ENCODE results near the gene UBP1. TPM values are rescaled to one million over a fixed set of nuclear protein-coding genes. Genes with fewer than 3 reads are reported as not detected.

Gene UBP1
- total and polyA plus RNA-seq, 2 donors (not counting 1 experiment from before 2014, with no cell fraction given): 50.7 to 75.4 TPM

DNA sequence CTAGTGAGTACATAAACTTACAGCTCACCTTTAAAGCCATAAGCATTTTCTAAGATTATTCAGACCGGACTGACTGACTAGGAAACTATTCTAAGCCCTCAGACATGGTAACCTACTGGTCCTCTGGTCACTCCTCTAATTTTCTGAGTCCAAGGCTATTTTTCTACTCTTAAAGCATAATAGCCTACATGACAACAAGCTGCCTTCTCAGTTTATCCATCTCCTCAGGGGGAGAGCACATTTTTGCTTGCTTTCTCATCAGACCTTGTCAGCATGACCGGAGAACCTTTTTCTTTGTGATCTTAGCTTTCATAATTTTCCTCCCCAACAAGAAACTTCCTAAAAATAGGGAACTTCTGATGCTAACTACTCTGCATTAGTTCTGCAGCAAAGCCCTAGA lies 38.4 kb downstream of the UBP1 start:
- no peak overlapping the region for H3K4me2 ChIP-seq (replicated peaks; ENCODE audit: low read depth, low read length, poor library complexity, severe bottlenecking)
- H3K4me1 Mint-ChIP-seq: no peaks in the 10 kb centered on the region
- DNase-seq (no peak), ATAC-seq (ENCODE audit: low read depth) (no peak)
- H3K4me1 ChIP-seq (ENCODE audit: control insufficient read depth in 2 of 2, insufficient read depth in 2 of 2, low read length in 2 of 2): no peaks in the 10 kb centered on the region
- no peak overlapping the region for H3K4me3 Mint-ChIP-seq
- no peaks in the 10 kb centered on the region for H4K20me1 ChIP-seq (ENCODE audit: control insufficient read depth, insufficient read depth, low read length, poor library complexity, severe bottlenecking)
- CTCF ChIA-PET: interaction anchor here (1.1 kb wide), 1 partner anchor 29 kb away, joined by 3 read pairs; no protein-coding TSS in a partner anchor
- H3K9ac ChIP-seq (ENCODE audit: low read length): no peak overlapping the region
- no peak overlapping the region for H2AFZ ChIP-seq (ENCODE audit: insufficient read depth, low read depth, low read length, poor library complexity, severe bottlenecking)
- H3K27me3 Mint-ChIP-seq: no peaks in the 10 kb centered on the region
- POLR2A ChIA-PET: no interaction called here
- TF ChIP-seq, protein P1, sequence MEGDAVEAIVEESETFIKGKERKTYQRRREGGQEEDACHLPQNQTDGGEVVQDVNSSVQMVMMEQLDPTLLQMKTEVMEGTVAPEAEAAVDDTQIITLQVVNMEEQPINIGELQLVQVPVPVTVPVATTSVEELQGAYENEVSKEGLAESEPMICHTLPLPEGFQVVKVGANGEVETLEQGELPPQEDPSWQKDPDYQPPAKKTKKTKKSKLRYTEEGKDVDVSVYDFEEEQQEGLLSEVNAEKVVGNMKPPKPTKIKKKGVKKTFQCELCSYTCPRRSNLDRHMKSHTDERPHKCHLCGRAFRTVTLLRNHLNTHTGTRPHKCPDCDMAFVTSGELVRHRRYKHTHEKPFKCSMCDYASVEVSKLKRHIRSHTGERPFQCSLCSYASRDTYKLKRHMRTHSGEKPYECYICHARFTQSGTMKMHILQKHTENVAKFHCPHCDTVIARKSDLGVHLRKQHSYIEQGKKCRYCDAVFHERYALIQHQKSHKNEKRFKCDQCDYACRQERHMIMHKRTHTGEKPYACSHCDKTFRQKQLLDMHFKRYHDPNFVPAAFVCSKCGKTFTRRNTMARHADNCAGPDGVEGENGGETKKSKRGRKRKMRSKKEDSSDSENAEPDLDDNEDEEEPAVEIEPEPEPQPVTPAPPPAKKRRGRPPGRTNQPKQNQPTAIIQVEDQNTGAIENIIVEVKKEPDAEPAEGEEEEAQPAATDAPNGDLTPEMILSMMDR (IDR thresholded peaks at IDR 0.05): no peak
- TF ChIP-seq EZH2 (IDR thresholded peaks at IDR 0.05; ENCODE audit: borderline replicate concordance, insufficient read depth, low read depth, low read length, poor library complexity, severe bottlenecking): no peak
- peaks cover 2 to 87% of the 10 kb centered on the region in 2 experiments for H3K36me3 ChIP-seq (replicated peaks in 1 of 2; ENCODE audit: control extremely low read depth in 1 of 2, control insufficient read depth in 1 of 2, extremely low read depth in 1 of 2, insufficient read depth in 2 of 2, low read length in 1 of 2)
- H3K27ac Mint-ChIP-seq: no peak overlapping the region
- H3K79me2 ChIP-seq (ENCODE audit: control insufficient read depth, insufficient read depth, low read length): no peaks in the 10 kb centered on the region
- H3K9me3 Mint-ChIP-seq (ENCODE audit: insufficient read depth): no peaks in the 10 kb centered on the region
- WGBS (ENCODE audit: insufficient coverage): 94% methylated on average over 2 of the region's 2 CpGs
- intact Hi-C loops (cut with micrococcal nuclease): no loop called here
- H3K4me3 ChIP-seq (ENCODE audit: control extremely low read depth in 1 of 5, extremely low read depth in 1 of 5, insufficient read depth in 1 of 5, low read depth in 2 of 5, low read length in 4 of 5): no peak overlapping the region
- H3K27ac ChIP-seq (ENCODE audit: low read length in 2 of 2): no peak overlapping the region
- no peaks in the 10 kb centered on the region for H3K27me3 ChIP-seq (replicated peaks in 1 of 4; ENCODE audit: control extremely low read depth in 1 of 4, control insufficient read depth in 3 of 4, insufficient read depth in 4 of 4, low read length in 3 of 4)
- no peaks in the 10 kb centered on the region for H3K9me3 ChIP-seq (ENCODE audit: control extremely low read depth in 1 of 3, control insufficient read depth in 2 of 3, insufficient read depth in 1 of 3, low read length in 2 of 3)

DNA sequence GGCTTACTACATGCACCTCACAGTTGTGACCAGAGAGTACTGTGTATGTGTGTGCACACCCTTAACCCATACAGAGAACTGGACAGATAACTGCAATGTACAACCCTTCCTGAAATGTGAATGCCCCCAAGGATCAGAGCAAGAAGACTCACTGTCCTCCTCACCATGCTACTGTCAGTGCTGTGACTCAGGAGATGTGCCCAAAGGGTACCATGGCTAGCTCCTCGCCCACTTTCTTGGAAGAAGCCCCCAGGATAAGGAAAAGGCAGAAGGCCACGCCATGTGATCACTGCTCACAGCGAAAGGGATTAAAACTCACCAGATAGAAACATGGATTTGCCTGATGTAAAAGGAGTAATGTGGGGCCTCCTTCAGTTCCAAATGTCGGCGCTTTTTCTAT lies 41.8 kb downstream of the UBP1 start:
- no peak for TF ChIP-seq EZH2 (IDR thresholded peaks at IDR 0.05; ENCODE audit: borderline replicate concordance, insufficient read depth, low read depth, low read length, poor library complexity, severe bottlenecking)
- TF ChIP-seq, protein P1 (IDR thresholded peaks at IDR 0.05): no peak
- ATAC-seq (ENCODE audit: low read depth): no peak
- H3K27me3 Mint-ChIP-seq: no peaks in the 10 kb centered on the region
- Histone ChIP-seq H3K27me3 (replicated peaks in 1 of 4; ENCODE audit: control extremely low read depth in 1 of 4, control insufficient read depth in 3 of 4, insufficient read depth in 4 of 4, low read length in 3 of 4) (no peaks in the 10 kb centered on the region), H2AFZ (ENCODE audit: insufficient read depth, low read depth, low read length, poor library complexity, severe bottlenecking) (no peak overlapping the region), H3K79me2 (ENCODE audit: control insufficient read depth, insufficient read depth, low read length) (no peaks in the 10 kb centered on the region), H3K4me2 (replicated peaks; ENCODE audit: low read depth, low read length, poor library complexity, severe bottlenecking) (no peak overlapping the region), H3K9me3 (ENCODE audit: control extremely low read depth in 1 of 3, control insufficient read depth in 2 of 3, insufficient read depth in 1 of 3, low read length in 2 of 3) (no peaks in the 10 kb centered on the region), H3K4me3 (ENCODE audit: control extremely low read depth in 1 of 5, extremely low read depth in 1 of 5, insufficient read depth in 1 of 5, low read depth in 2 of 5, low read length in 4 of 5) (no peak overlapping the region), H4K20me1 (ENCODE audit: control insufficient read depth, insufficient read depth, low read length, poor library complexity, severe bottlenecking) (no peaks in the 10 kb centered on the region), H3K27ac (ENCODE audit: low read length in 2 of 2) (no peak overlapping the region), H3K9ac (ENCODE audit: low read length) (no peak overlapping the region), H3K4me1 (ENCODE audit: control insufficient read depth in 2 of 2, insufficient read depth in 2 of 2, low read length in 2 of 2) (no peaks in the 10 kb centered on the region), H3K36me3 (replicated peaks in 1 of 2; ENCODE audit: control extremely low read depth in 1 of 2, control insufficient read depth in 1 of 2, extremely low read depth in 1 of 2, insufficient read depth in 2 of 2, low read length in 1 of 2) (peaks cover 1 to 93% of the 10 kb centered on the region in 2 experiments)
- H3K27ac Mint-ChIP-seq: no peak overlapping the region
- WGBS (ENCODE audit: insufficient coverage): 95% methylated on average over 4 of the region's 5 CpGs
- ChIA-PET POLR2A (no interaction called here), CTCF (interaction anchor here (2.6 kb wide), 1 partner anchor 26 kb away, joined by 7 read pairs; no protein-coding TSS in a partner anchor)
- DNase-seq: no peak
- intact Hi-C loops (cut with micrococcal nuclease): no loop called here
- no peak overlapping the region for H3K4me3 Mint-ChIP-seq
- no peaks in the 10 kb centered on the region for H3K4me1 Mint-ChIP-seq
- no peaks in the 10 kb centered on the region for H3K9me3 Mint-ChIP-seq (ENCODE audit: insufficient read depth)
